ENCODE measurements around the gene TRIM39.

DNA sequence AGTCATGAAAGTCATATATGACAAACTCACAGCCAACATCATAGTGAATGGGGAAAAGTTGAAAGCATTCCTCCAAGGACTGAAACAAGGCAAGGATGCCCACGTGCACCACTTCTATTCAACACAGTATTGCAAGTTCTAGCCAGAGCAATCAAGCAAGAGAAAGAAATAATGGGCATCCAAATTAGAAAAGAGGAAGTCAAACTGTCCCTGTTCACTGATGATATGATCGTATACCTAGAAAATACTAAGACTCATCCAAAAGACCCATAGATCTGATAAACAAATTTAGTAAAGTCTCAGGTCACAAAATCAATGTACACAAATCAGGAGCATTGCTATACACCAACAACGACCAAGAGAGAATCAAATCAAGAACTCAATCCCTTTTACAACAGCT is 59.4 kb downstream of the TRIM39 start:
- no peak for TF ChIP-seq CTCF (IDR thresholded peaks at IDR 0.05; ENCODE audit: low read depth, low read length, missing input control)
- TF ChIP-seq JUND (IDR thresholded peaks at IDR 0.05): no peak
- TF ChIP-seq ATF3 (IDR thresholded peaks at IDR 0.05): no peak
- no peak for TF ChIP-seq SP1 (IDR thresholded peaks at IDR 0.05)

Measured in liver (tissue), 3 donors.